NK-92 (cell line): ENCODE measurements around the gene AFF3.

Experiments
- DNase-seq: peaks from one replicate; lab custom pipeline; 2025; ENCODE audit not compliant: unreplicated experiment; lab: John Stamatoyannopoulos, UW

Gene AFF3

DNA sequence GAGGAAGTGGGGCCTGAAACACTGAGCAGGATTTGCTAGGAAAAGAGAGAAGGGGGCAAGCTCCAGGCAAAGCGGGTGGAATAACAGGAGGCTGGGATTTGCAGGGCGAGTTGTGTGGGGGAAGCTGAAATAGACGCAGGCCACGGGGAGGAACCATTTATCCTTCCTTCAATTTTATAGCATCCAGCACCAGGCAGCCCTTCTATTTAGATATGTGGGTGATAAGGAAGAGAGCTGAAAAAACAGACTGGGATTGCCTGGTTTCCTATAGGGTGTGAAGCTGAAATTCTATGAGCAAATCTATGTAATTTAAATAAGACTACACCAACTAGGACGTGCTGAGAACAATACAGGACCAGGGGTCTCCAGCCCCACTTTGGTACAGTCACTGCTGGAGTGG is 520.6 kb downstream of the AFF3 start:
- DNase-seq, result no peak

DNA sequence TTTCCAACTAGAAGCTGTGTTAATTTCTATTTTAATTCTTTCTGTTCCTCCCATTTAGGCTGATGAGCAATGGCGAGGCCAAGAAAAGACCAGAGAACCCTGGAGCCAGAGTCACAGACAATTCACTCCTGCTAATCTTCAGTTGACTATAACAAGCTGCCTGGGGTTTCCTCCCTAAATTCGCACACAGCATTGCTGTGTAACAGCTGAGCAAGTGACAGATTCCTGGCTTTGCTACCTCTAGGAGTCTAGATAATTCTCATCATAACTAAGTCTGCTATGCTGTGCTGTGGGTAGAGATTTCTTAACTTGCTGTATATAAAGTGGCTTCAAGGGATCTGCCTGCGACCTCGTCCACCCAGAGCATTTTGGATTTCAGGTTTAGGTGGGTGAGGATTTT is 521.3 kb downstream of the AFF3 start:
- DNase-seq, result no peak

DNA sequence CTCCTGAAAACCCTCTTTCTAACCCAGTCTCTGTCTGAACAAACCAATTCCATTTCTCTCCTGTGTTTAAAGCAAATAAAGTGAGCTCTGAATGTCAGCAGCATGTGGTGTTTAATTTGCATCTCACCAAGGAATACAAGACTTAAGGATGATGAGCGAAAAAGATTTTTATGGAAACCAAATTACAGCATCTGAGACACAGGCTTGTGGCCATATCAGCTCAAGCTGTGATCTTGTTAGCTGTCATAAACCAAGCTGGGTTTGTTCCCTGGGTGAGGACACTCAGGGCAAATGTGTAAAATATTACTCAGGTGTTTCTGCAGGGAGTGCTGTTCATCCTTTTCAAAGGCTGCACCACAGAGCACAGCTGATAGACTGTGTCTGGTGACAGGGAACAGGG is 523.2 kb downstream of the AFF3 start:
- DNase-seq, result no peak

DNA sequence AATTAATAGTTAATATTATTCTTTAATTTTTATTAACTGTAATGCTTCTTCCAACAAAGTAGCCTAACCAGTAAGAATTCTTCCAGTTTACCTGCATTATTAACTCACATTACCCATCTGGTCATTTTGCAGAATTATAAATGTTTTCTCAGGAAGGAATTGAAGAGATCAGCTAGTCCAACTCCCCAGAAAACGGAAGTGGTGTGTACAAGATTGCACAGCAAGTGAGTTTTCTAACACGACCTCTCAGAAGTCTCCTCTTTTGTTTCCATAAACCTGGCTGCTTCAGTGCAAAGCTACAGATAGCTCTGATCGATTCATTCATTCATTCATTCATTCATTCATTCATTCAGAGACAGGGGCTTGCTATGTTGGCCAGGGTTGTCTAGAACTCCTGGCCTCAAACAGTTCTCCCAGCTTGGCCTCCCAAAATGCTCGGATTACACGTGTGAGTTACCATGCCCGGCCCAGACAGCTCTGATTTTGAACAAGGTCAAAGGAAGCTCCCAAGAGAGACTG is 523.8 kb downstream of the AFF3 start:
- DNase-seq, result no peak

DNA sequence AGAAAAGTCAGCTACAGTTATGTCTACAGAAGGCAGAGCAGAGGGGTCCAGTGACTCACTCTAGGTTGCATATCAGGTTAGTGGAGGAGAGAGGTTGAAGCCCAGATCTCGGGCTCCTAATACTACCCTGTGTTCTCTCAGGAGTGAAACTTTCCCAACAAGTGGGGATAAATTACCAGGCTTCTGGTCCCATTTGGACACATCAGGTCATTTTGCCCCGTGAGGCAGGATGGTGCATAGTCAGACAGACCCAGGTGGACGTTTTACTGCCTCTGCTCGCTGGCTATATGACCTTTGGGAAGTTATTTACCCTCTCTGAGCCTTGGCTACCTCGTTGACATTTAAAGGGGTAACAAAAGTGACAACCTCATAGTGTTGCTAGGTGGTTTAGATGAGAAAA is 524.6 kb downstream of the AFF3 start:
- no peak for DNase-seq

DNA sequence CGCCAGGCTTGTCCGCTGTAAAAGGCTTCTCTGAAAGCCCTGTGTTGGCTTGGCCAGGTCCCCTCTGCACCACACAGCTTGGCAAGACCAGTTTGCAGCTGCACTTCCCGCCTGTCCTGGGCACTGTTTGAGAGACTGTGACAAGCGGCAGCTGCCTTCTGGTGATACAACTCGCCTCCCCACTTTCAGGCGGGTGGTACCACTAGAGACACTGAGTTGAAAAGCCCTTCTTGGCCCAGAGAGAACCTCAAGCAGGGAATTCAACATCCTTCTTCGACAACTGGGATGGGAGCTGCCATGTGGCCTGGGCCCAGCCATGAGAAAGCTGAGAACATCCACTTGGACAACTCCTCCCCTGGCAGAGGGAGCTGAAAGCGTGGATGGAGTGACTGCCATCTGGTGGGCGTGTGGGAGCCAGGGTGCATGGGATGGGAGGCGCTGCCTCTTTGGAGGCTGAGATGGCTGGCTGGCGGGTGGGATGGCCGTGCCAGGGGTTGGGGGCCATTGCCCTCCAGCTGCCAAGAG is 527.1 kb downstream of the AFF3 start:
- no peak for DNase-seq

DNA sequence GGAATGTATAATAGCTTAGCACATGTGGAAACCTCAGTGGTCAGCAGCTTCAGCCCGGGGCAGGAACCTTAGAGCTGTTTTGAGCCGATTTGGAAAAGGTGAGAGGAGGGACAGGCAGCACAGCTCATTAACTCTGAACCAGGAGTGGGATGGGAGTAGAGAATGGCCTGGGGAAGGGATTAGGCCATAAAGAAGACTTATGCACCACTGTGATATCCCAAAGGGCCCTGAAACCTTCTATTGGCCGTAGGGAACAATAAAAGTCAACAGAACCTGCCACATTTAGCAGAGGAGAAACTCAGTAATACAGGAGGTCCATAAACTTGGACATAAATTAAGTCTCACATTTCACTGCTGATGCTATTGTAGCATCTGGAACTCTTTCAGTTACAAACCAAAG is 528.4 kb downstream of the AFF3 start:
- no peak for DNase-seq

DNA sequence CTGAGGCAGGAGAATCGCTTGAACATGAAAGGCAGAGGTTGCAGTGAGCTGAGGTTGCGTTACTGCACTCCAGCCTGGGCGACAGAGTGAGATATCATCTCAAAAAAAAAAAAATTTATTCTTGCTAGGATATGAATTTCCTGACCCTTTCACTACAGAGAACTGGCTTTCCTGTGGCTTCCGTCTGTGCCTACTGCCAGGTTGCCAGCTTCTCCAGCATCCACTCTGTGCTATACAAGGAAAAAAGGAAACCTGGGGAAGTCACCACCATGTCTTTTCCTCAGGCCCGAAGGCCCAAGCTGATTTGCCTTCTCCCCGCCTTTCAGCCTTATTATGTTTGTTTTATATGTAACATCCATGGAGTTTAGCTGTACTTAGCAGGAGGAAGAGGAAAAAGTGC is 530.6 kb downstream of the AFF3 start:
- no peak for DNase-seq

DNA sequence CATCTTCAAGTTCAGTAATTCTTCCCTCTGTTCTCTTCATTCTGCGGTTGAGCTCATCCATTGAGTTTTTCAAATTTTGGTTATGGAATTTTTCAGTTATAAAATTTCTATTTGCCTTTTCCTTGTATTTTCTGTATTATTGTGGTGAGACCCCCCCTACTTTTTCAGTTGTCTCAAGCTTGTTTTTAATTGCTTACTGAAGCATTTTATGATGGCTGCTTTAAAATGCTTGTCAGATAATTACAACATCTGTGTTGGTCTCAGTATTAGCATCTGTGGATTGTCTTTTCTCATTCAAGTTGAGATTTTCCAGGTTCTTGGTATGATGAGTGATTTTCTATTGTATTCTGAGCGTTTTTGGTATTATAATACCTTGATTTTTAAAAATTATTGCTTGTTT is 531.4 kb downstream of the AFF3 start:
- DNase-seq, result no peak

DNA sequence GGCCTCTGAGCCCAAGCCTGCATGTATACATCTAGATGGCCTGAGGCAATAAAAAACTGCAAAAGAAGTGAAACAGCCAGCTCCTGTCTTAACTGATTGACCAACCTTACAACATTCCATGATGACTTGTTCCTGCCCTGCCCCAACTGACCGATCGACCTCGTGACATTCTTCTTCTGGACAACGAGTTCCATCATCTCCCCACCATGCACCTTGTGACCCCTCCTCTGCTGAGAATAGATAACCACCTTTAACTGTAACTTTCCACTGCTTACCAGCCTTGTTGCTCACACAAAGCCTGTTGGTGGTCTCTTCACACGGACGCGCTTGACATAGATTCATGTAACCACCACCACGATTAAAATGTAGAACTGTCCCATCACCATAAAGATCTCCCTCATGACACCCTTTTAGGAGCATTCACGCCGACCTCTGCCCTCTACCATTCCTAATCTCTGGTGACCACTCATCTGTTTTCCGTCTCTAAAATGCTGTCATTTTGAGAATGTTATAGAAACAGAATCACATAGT is 532.5 kb downstream of the AFF3 start:
- DNase-seq, result no peak

DNA sequence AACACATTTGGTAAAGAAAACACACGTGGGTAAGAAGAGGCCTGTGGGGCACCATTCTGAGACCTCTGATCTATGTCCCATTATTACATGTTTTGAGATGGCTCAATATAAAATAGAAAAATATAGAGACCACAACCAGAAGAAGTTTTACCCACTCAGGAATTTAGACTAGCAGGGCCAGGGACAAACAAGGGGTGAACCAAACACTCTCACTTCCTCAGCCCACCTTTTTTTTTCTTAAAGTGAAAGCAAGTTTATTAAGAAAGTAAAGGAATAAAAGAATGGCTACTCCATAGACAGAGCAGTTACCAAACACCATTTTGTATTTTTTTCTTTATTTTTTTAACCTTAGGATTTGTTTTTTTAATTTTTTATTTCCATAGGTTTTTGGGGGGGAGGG is 533.5 kb downstream of the AFF3 start:
- no peak for DNase-seq

DNA sequence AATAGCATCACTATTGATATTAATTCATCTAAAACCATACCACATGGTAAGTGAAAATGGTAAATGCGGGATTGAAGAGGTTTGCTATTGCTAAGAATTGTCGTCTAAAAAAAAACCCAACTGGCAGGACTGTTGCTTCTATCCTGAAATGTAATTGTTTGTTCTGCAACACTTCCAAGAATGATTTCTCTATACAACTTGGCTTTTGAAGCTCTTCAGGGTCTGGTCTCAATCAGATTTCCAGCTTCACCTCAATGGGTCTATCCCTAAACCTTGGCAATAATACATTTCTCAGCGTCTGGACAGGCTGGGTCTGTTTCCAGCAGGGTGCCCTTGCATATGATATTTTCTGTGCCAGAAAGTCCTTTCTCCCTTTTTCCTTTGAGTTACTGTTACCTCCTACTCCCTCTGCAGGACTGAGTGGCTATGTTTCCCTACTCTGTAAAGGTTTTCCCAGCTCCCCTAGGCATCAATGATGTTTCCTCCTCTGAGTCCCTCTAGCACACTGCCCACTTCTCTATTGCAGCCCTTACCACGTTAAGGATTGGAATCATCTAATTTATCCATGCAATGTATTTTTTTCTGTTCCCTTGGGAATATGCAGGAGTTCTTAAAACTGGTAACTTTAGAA is 534.4 kb downstream of the AFF3 start:
- DNase-seq, result no peak

- no peak for DNase-seq
Observed at GRCh38 chr2:99607454-99607853, 534.9 kb downstream of the AFF3 start.

DNA sequence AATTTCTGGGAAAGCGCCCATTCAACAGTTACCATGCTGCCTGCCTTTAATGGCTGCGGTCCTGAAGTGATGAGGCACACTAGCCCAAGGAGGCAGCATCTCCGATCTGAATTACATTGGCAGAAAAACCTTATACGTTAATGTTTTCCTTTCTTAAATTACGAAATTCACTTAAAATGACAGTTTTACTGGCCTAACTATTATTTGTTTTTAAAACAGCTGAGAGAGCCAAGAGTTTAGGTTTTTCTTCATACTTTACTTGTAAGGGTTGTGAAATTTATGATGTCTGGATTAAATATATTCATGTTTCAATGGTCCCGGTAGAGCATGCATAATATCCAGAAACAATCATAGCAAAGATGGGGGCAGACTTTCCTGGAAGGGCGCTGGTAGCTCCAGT is 537.4 kb downstream of the AFF3 start:
- no peak for DNase-seq

DNA sequence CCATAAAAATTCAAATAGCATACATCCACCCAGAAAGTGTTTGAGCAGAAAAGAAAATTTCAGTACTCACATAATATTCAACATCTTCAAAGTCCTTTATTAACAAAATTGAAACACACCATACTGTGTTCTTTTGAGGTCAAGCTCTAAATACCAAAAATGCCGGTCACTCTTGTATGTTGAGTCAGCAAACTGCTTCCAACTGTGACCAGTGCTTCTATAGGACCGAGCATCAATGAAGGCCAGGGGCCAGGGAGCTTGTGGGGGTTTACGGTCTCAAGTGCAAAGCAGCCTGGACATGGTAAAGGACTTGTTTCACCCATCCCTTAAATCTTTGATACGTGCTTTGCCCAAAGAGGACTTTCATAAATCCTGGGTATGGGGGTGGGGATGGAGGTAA is 539.9 kb downstream of the AFF3 start:
- no peak for DNase-seq

GRCh38 chr2:99600981-99601651 is 541.3 kb downstream of the AFF3 start:
- DNase-seq, result no peak

DNA sequence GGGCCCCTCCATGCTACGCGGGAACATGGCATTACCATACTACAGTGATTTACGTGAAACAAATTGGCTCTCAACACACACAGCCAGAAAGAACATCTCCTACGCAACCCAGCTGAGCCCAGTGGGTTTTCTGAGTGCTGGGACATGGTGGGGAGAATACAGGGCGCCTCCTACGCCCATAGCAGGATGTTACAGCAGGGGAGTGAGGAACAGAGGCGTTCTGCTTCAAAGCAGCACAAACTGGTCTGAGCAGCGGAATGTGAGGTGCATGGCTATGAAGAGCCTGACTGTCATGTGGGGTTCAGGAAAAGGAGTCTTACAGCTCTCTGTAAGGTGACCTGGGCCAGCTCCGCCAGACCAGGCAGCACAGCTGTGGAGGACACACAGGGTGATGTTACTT is 543.9 kb downstream of the AFF3 start:
- no peak for DNase-seq

DNA sequence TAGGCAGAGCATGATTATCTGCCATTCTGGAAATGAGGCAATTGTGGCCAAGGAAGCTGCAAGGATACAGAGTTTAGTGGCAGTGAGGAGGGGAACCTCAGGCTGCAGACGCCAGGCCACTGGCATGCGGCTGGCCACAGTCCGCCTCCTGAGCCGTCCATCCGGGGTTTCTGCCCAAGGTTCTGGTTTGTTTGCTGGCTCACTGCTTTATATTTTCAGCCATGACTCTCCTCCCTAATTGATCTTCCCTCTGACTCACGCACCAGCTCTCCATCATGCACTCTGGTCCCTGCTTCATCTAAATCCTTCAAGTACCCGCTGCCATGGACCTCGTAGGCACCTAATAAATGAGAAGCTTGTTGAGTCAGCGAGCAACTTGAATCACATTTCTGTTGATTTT is 544.8 kb downstream of the AFF3 start:
- DNase-seq, result no peak

DNA sequence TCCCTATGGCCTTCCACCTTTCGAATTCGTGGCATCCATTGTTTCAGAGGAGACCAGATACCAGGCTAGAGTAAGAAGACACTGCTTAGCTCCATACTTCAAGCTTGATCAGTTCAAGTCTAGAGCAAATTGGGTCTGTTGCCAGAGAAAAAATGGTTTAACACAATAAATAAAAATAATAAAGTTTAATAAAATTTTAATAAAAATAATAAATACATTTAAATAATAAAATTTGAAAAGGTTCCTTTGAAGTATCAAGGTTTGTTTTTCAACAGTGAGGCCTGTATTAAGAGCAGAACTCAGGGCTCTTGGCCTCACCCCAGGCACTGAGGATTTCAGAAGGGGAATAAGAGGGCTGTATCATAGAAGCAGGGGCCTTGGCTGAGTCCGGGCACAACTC is 547.0 kb downstream of the AFF3 start:
- DNase-seq, result no peak

DNA sequence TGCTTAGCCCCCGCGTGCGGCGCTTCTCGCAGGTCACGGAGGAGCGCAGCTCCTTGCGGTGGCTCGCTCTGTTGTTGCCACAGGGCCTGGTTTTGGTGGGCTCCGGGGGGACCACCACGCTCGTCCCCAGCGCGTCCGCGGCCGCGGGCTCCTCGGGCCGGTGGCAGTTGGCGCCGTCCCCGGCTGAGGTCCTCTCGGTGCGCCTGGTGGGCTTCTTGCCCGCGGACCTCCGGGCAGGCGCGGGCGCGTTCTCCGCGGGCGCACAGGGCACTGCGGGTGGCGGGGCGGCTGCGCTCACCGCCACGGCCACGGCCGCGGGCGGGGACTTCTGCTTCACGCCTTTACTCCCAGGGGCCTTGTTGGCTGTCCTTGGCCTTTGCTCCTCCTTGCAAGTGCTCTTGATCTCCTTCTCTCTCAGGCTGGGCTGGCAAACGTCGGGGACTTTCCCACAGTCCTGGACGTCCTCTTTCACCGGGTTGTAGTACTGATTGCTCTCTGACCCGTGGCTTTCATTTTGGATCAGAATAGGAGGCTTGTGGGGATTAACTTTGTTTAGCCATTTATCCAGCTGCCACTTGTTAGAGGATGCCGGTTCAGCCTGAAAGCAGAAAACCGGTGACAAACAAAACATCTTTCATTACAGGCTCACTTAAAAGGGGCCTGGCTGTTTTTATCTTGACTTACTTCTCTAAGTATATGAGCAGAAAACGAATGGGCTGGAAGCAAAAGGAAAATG is 548.5 kb downstream of the AFF3 start:
- no peak for DNase-seq

DNA sequence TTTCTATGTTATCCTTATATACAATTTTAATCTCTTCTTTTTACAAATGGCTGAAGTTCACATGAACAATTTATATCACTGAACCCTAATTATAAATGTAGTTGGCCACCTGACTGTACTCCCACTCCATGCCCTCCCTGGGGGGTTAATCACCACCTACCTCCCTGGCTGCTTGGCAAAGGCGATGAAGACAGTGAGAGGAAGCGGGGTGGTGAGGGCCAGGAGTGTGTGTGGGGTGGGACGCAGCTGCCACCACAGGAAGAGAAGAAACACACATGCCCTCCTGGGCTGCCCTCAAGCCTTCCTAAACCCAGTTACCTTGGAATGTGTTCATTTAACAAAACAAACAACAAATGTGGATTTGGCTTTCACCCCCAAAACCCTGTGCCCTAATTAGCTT is 565.6 kb downstream of the AFF3 start:
- DNase-seq, result no peak
